CMK (cell line): Measurements from ENCODE around the gene MTHFD2.
"Not testable (repeated sequence)": the region's sequence is repeated elsewhere in the genome, so short reads cannot be mapped to it uniquely, and the experiment has no call there.

Source experiments
- DNase-seq: peaks from one replicate; pipeline ENCODE4 v3.0.0-alpha.2; 2010; ENCODE audit warnings: low read depth

Gene MTHFD2

GRCh38 chr2:74197049-74197448 lies 1.4 kb upstream of the MTHFD2 start:
- no peak for DNase-seq

- no peak for DNase-seq
These were observed 373 bp upstream of the MTHFD2 start for GRCh38 chr2:74198023-74198460.

- no peak for DNase-seq
These were observed 873 bp downstream of the MTHFD2 start for GRCh38 chr2:74199275-74199701.

GRCh38 chr2:74199871-74200305 lies 1.5 kb downstream of the MTHFD2 start:
- DNase-seq, result no peak

- DNase-seq, result no peak
These were observed 2.8 kb downstream of the MTHFD2 start for GRCh38 chr2:74201196-74201595.

GRCh38 chr2:74201596-74201995 lies 3.2 kb downstream of the MTHFD2 start:
- no peak for DNase-seq

- DNase-seq, result no peak
These were observed 6.0 kb downstream of the MTHFD2 start for GRCh38 chr2:74204436-74204835.

- no peak for DNase-seq
These were observed 6.7 kb downstream of the MTHFD2 start for GRCh38 chr2:74205113-74205512.

GRCh38 chr2:74205596-74205995 lies 7.2 kb downstream of the MTHFD2 start:
- no peak for DNase-seq

GRCh38 chr2:74206180-74206688 lies 7.8 kb downstream of the MTHFD2 start:
- no peak for DNase-seq

GRCh38 chr2:74212702-74213410 lies 14.4 kb downstream of the MTHFD2 start:
- DNase-seq, result no peak

GRCh38 chr2:74215771-74216170 lies 17.4 kb downstream of the MTHFD2 start:
- not testable (repeated sequence) for DNase-seq

GRCh38 chr2:74216642-74217041 lies 18.2 kb downstream of the MTHFD2 start:
- no peak for DNase-seq

- DNase-seq, result no peak
These were observed 21.6 kb downstream of the MTHFD2 start for GRCh38 chr2:74219846-74220486.

GRCh38 chr2:74221091-74221490 lies 22.7 kb downstream of the MTHFD2 start:
- no peak for DNase-seq

GRCh38 chr2:74221604-74222299 lies 23.3 kb downstream of the MTHFD2 start:
- DNase-seq, result no peak

- no peak for DNase-seq
These were observed 23.9 kb downstream of the MTHFD2 start for GRCh38 chr2:74222300-74222650.

GRCh38 chr2:74223941-74224770 lies 25.7 kb downstream of the MTHFD2 start:
- no peak for DNase-seq

- DNase-seq, result no peak
These were observed 27.5 kb downstream of the MTHFD2 start for GRCh38 chr2:74225698-74226459.

GRCh38 chr2:74226648-74227213 lies 28.3 kb downstream of the MTHFD2 start:
- no peak for DNase-seq

GRCh38 chr2:74227646-74228045 lies 29.2 kb downstream of the MTHFD2 start:
- DNase-seq, result no peak
